Endodermal cell (in vitro differentiated cells): ENCODE measurements around the gene MANSC4. TPM values are rescaled to one million over a fixed set of nuclear protein-coding genes. Genes with fewer than 3 reads are reported as not detected.
A peak's percentile ranks its signal among the peaks of the same experiment; 100 is the strongest.

Experiments
- DNase-seq: peaks from one replicate; pipeline ENCODE4 v3.0.0-alpha.2; 2017
- H3K27ac ChIP-seq: 2 replicates; pipeline ENCODE4 v1.5.1; 2013; ENCODE audit warnings: mild to moderate bottlenecking, low read depth, low read length, moderate library complexity
- H3K27me3 ChIP-seq: 2 replicates; pipeline ENCODE4 v1.6.1; 2013; ENCODE audit warnings: mild to moderate bottlenecking, low read length, moderate library complexity; ENCODE audit not compliant: insufficient read depth, control insufficient read depth, poor library complexity, severe bottlenecking
- H3K36me3 ChIP-seq: 2 replicates; pipeline ENCODE4 v1.7.0; 2013; ENCODE audit warnings: mild to moderate bottlenecking, low read length, moderate library complexity; ENCODE audit not compliant: control insufficient read depth, insufficient read depth
- H3K4me1 ChIP-seq: one replicate; pipeline ENCODE4 v1.7.0; 2013; ENCODE audit warnings: low read length; ENCODE audit not compliant: control insufficient read depth, insufficient read depth
- H3K4me3 ChIP-seq: 2 replicates; pipeline ENCODE4 v1.5.1; 2013; ENCODE audit warnings: mild to moderate bottlenecking, low read length, moderate library complexity
- H3K9ac ChIP-seq: 2 replicates; pipeline ENCODE4 v1.6.1; 2013; ENCODE audit warnings: mild to moderate bottlenecking, low read length, moderate library complexity; ENCODE audit not compliant: poor library complexity, severe bottlenecking; ENCODE audit errors: extremely low read depth
- H3K9me3 ChIP-seq: 2 replicates; pipeline ENCODE4 v1.6.1; 2013; ENCODE audit warnings: mild to moderate bottlenecking, low read length, moderate library complexity; ENCODE audit not compliant: control insufficient read depth
- H3K27ac Mint-ChIP-seq: 2 replicates; pipeline ENCODE4 v1.8.0; 2020; ENCODE audit warnings: mixed read lengths
- H3K27me3 Mint-ChIP-seq: 2 replicates; pipeline ENCODE4 v1.8.0; 2021; ENCODE audit warnings: mild to moderate bottlenecking, mixed read lengths; ENCODE audit not compliant: insufficient read depth
- H3K36me3 Mint-ChIP-seq: 2 replicates; pipeline ENCODE4 v1.8.0; 2020; ENCODE audit warnings: low read depth, mixed read lengths
- H3K4me1 Mint-ChIP-seq: 2 replicates; pipeline ENCODE4 v1.8.0; 2020; ENCODE audit warnings: mixed read lengths
- H3K4me3 Mint-ChIP-seq: 2 replicates; pipeline ENCODE4 v1.8.0; 2020; ENCODE audit warnings: mild to moderate bottlenecking, moderate library complexity, mixed read lengths
- H3K9me3 Mint-ChIP-seq: 2 replicates; pipeline ENCODE4 v1.8.0; 2020; ENCODE audit warnings: mild to moderate bottlenecking, mixed read lengths
- WGBS, 2 experiments: methylation state at CpG; one replicate each; pipeline versions ENCODE4 v1.1.5 to v1.1.7; 2013; ENCODE audit warnings: missing lambda C conversion rate in 2 of 2, mixed read lengths in 1 of 2; ENCODE audit not compliant: insufficient coverage in 1 of 2, insufficient read length in 1 of 2; 5-methylcytosine and 5-hydroxymethylcytosine counted together
- total RNA-seq, 2 donors: library from RNA; stranded (reverse); fragmentation: NEBNext Ultra II Directional in 1 of 2; extraction: Animal tissue kit (Norgen Biotek cat#: 25700) in 1 of 2; gene quantifications; 2 replicates in 1 of 2; 3 replicates in 1 of 2; pipeline ENCODE4 v1.2.1, GENCODE V29; 2021
- TF ChIP-seq, protein P1 (sequence below): fragments of 200-600 bp; sonication (generic); conservative IDR thresholded peaks from 2 replicates; pipeline ENCODE4 v1.5.0; 2021; ENCODE audit warnings: antibody characterized with exemption, mild to moderate bottlenecking

Gene MANSC4
- total RNA-seq, 2 donors from 2014 or later = not detected

- H3K36me3 Mint-ChIP-seq = peaks cover 77% of the 10 kb centered on the region
- H3K4me1 Mint-ChIP-seq = no peaks in the 10 kb centered on the region
These were observed 15.0 kb upstream of the MANSC4 start for GRCh38 chr12:27794818-27795584.

GRCh38 chr12:27790179-27790578 lies 10.1 kb upstream of the MANSC4 start:
- Histone ChIP-seq H3K9ac (no peak overlapping the region), H3K36me3 (peaks cover 65% of the 10 kb centered on the region), H3K4me1 (no peaks in the 10 kb centered on the region), H3K9me3 (no peaks in the 10 kb centered on the region), H3K27ac (no peak overlapping the region), H3K27me3 (no peaks in the 10 kb centered on the region), H3K4me3 (no peak overlapping the region)
- peaks cover 68% of the 10 kb centered on the region for H3K36me3 Mint-ChIP-seq
- H3K27ac Mint-ChIP-seq = no peak overlapping the region
- no peaks in the 10 kb centered on the region for H3K27me3 Mint-ChIP-seq
- TF ChIP-seq, protein P1, sequence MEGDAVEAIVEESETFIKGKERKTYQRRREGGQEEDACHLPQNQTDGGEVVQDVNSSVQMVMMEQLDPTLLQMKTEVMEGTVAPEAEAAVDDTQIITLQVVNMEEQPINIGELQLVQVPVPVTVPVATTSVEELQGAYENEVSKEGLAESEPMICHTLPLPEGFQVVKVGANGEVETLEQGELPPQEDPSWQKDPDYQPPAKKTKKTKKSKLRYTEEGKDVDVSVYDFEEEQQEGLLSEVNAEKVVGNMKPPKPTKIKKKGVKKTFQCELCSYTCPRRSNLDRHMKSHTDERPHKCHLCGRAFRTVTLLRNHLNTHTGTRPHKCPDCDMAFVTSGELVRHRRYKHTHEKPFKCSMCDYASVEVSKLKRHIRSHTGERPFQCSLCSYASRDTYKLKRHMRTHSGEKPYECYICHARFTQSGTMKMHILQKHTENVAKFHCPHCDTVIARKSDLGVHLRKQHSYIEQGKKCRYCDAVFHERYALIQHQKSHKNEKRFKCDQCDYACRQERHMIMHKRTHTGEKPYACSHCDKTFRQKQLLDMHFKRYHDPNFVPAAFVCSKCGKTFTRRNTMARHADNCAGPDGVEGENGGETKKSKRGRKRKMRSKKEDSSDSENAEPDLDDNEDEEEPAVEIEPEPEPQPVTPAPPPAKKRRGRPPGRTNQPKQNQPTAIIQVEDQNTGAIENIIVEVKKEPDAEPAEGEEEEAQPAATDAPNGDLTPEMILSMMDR = no peak
- H3K9me3 Mint-ChIP-seq = no peaks in the 10 kb centered on the region
- H3K4me3 Mint-ChIP-seq = no peak overlapping the region
- no peak for DNase-seq
- H3K4me1 Mint-ChIP-seq = no peaks in the 10 kb centered on the region
- WGBS, 2 experiments = 100% methylated on average over 2 of the region's 2 CpGs; no CpG with 5 or more reads in 1 of the 2 experiments

More at GRCh38 chr12:27794818-27795584, 15.0 kb upstream of the MANSC4 start:
- H3K9me3 ChIP-seq = no peaks in the 10 kb centered on the region
- H3K36me3 ChIP-seq = peaks cover 87% of the 10 kb centered on the region
- H3K4me3 ChIP-seq = no peak overlapping the region
- DNase-seq = peak; percentile 33
- H3K27me3 ChIP-seq = no peaks in the 10 kb centered on the region
- no peak overlapping the region for H3K9ac ChIP-seq
- no peak overlapping the region for H3K27ac ChIP-seq
- 91 to 100% methylated on average over 2 to 4 of the region's 6 CpGs for WGBS, 2 experiments
- H3K9me3 Mint-ChIP-seq = no peaks in the 10 kb centered on the region
- H3K4me1 ChIP-seq = no peaks in the 10 kb centered on the region
- no peak overlapping the region for H3K27ac Mint-ChIP-seq
- H3K4me3 Mint-ChIP-seq = no peak overlapping the region
- no peaks in the 10 kb centered on the region for H3K27me3 Mint-ChIP-seq
- TF ChIP-seq, protein P1 = no peak

GRCh38 chr12:27787559-27787958 lies 7.5 kb upstream of the MANSC4 start:
- H3K27ac Mint-ChIP-seq = no peak overlapping the region

More at GRCh38 chr12:27787559-27787958, 7.5 kb upstream of the MANSC4 start:
- Mint-ChIP-seq H3K4me3 (no peak overlapping the region), H3K4me1 (peaks cover 4% of the 10 kb centered on the region), H3K36me3 (peaks cover 62% of the 10 kb centered on the region), H3K27me3 (no peaks in the 10 kb centered on the region), H3K9me3 (peaks cover 3% of the 10 kb centered on the region)
- Histone ChIP-seq H3K4me3 (no peak overlapping the region), H3K4me1 (no peaks in the 10 kb centered on the region), H3K36me3 (peaks cover 49% of the 10 kb centered on the region), H3K27ac (no peak overlapping the region), H3K9me3 (no peaks in the 10 kb centered on the region), H3K9ac (no peak overlapping the region), H3K27me3 (no peaks in the 10 kb centered on the region)
- no peak for DNase-seq
- TF ChIP-seq, protein P1 = no peak
- 83 to 100% methylated on average over 1 to 2 of the region's 2 CpGs for WGBS, 2 experiments
